Keratinocyte (primary cell): ENCODE data around the gene GTF2H4. TPM values are rescaled to one million over a fixed set of nuclear protein-coding genes. Genes with fewer than 3 reads are reported as not detected.
"Not testable (repeated sequence)": the region's sequence is repeated elsewhere in the genome, so short reads cannot be mapped to it uniquely, and the experiment has no call there.

Source experiments
- DNase-seq: peaks from one replicate; pipeline ENCODE4 v3.0.0-alpha.2; 2011; ENCODE audit warnings: low read depth, missing footprints, low spot score
- FAIRE-seq: peaks from 2 replicates; lab custom pipeline; 2011; peaks lifted over from hg19 to GRCh38; lab: Jason Lieb, UNC
- H2AFZ ChIP-seq: 2 replicates; pipeline ENCODE4 v1.6.0; 2012; ENCODE audit warnings: low read length, control low read depth, inconsistent platforms; ENCODE audit not compliant: control insufficient read depth
- H3K27ac ChIP-seq: 2 replicates; pipeline ENCODE4 v1.5.1; 2011; ENCODE audit warnings: low read length; ENCODE audit not compliant: control insufficient read depth, insufficient read depth
- H3K27me3 ChIP-seq: 3 replicates; pipeline ENCODE4 v1.6.0; 2011; ENCODE audit warnings: low read length; ENCODE audit not compliant: control insufficient read depth, insufficient read depth; ENCODE audit errors: extremely low read depth
- H3K36me3 ChIP-seq, 2 experiments: 2 replicates in 1 of 2; 3 replicates in 1 of 2; pipeline ENCODE4 v1.5.1; 2011; ENCODE audit warnings: low read length in 2 of 2, mild to moderate bottlenecking in 1 of 2; ENCODE audit not compliant: control insufficient read depth in 2 of 2, insufficient read depth in 2 of 2; ENCODE audit errors: extremely low read depth in 1 of 2
- H3K4me1 ChIP-seq: 3 replicates; pipeline ENCODE4 v1.5.1; 2011; ENCODE audit warnings: low read length; ENCODE audit not compliant: control insufficient read depth, insufficient read depth; ENCODE audit errors: extremely low read depth
- H3K4me2 ChIP-seq: 3 replicates; pipeline ENCODE4 v1.6.0; 2011; ENCODE audit warnings: low read depth, low read length; ENCODE audit not compliant: control insufficient read depth, insufficient read depth; ENCODE audit errors: extremely low read depth
- H3K4me3 ChIP-seq, 3 experiments: fragments of 200-600 bp in 1 of 3; sonication (generic) in 1 of 3; 2 replicates in 2 of 3; 3 replicates in 1 of 3; pipeline ENCODE4 v1.5.1; 2011 to 2016; ENCODE audit warnings: low read length in 3 of 3, mild to moderate bottlenecking in 3 of 3, control low read depth in 2 of 3, inconsistent platforms in 1 of 3, low read depth in 1 of 3, mixed read lengths in 1 of 3, mixed run types in 1 of 3, moderate library complexity in 1 of 3; ENCODE audit not compliant: control insufficient read depth in 2 of 3, insufficient read depth in 2 of 3; ENCODE audit errors: extremely low read depth in 1 of 3
- H3K79me2 ChIP-seq: 2 replicates; pipeline ENCODE4 v1.6.0; 2012; ENCODE audit warnings: low read length; ENCODE audit not compliant: control insufficient read depth, insufficient read depth
- H3K9ac ChIP-seq: 3 replicates; pipeline ENCODE4 v1.6.0; 2011; ENCODE audit warnings: low read length; ENCODE audit not compliant: control insufficient read depth, insufficient read depth; ENCODE audit errors: extremely low read depth
- H3K9me1 ChIP-seq: 3 replicates; pipeline ENCODE4 v1.6.0; 2011; ENCODE audit warnings: low read length; ENCODE audit not compliant: control insufficient read depth, insufficient read depth; ENCODE audit errors: extremely low read depth
- H3K9me3 ChIP-seq: 2 replicates; pipeline ENCODE4 v1.5.1; 2012; ENCODE audit warnings: low read depth, low read length; ENCODE audit not compliant: control insufficient read depth
- H4K20me1 ChIP-seq: 3 replicates; pipeline ENCODE4 v1.6.0; 2011; ENCODE audit warnings: low read length; ENCODE audit not compliant: control insufficient read depth, insufficient read depth; ENCODE audit errors: extremely low read depth
- EZH2 ChIP-seq: IDR thresholded peaks from one replicate; pipeline ENCODE4 v1.6.1; 2012; ENCODE audit warnings: inconsistent platforms, mild to moderate bottlenecking, low read length, moderate library complexity
- dilution Hi-C: fragments of 300-500 bp; cut with MboI; formaldehyde crosslinking; loops from one replicate; pipeline ENCODE4 v1.7.0; 2020; ENCODE audit warnings: low sequenced_read_pairs; ENCODE audit not compliant: extremely low pct_ligation_motif_present
- polyA plus RNA-seq, 5 experiments: library from polyadenylated mRNA; depleted of rRNA in 3 of 5; stranded (reverse) in 3 of 5; stranded (forward) in 1 of 5; unstranded in 1 of 5; fragments of >200 nt; gene quantifications; 1 replicate in 1 of 5; 2 replicates in 3 of 5; 3 replicates in 1 of 5; pipeline versions ENCODE4 v1.2.1 to v1.2.3, GENCODE V29; 2011 to 2012; ENCODE audit warnings: missing spikeins in 2 of 5, low read depth in 1 of 5, low replicate concordance in 1 of 5
- TF ChIP-seq, protein P1 (sequence below), 3 experiments: IDR thresholded peaks in 1 of 3; conservative IDR thresholded peaks in 1 of 3; optimal IDR thresholded peaks in 1 of 3; 2 replicates in 2 of 3; 3 replicates in 1 of 3; pipeline versions ENCODE3 to v1.5.1; 2011; ENCODE audit warnings: low read length in 3 of 3, mild to moderate bottlenecking in 3 of 3, moderate library complexity in 2 of 3, control low read depth in 1 of 3, inconsistent platforms in 1 of 3; ENCODE audit not compliant: insufficient read depth in 2 of 3; ENCODE audit errors: extremely low read depth in 1 of 3

The GTF2H4 gene
- polyA plus RNA-seq, 1 donor (not counting 4 experiments of a cell fraction or from before 2014, with no cell fraction given): 38.7 TPM

DNA sequence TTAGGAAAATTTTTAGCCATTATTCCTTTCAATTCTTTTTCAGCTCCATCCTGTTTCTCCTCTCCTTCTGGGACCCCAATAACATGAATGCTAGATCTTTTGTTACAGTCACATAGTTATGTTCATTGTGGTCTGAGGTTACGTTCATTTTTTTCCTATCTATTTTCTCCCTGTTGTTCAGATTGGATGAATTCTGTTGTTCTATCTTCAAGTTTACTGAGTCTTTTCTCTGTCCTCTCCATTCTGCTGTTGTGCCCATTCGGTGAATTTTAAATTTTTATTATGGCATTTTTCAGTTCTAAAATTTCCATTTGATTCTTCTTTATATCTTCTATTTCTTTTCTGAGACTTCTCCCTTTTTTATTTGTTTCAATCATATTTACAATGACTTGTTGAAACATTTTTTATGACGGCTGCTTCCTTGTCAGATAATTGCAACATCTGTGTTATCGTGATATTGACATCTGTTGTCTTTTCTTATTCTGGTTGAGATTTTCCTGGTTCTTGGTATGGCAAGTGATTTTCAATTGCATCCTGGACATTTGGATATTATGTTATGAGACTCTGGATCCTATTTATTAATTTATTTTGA lies 36.3 kb upstream of the GTF2H4 start:
- no peaks in the 10 kb centered on the region for H3K36me3 ChIP-seq
- peaks cover 14% of the 10 kb centered on the region for H3K4me1 ChIP-seq
- no peak overlapping the region for H3K4me3 ChIP-seq
- no peaks in the 10 kb centered on the region for H4K20me1 ChIP-seq
- DNase-seq: no peak
- H3K27me3 ChIP-seq: no peaks in the 10 kb centered on the region
- no peak for TF ChIP-seq EZH2
- TF ChIP-seq, protein P1, sequence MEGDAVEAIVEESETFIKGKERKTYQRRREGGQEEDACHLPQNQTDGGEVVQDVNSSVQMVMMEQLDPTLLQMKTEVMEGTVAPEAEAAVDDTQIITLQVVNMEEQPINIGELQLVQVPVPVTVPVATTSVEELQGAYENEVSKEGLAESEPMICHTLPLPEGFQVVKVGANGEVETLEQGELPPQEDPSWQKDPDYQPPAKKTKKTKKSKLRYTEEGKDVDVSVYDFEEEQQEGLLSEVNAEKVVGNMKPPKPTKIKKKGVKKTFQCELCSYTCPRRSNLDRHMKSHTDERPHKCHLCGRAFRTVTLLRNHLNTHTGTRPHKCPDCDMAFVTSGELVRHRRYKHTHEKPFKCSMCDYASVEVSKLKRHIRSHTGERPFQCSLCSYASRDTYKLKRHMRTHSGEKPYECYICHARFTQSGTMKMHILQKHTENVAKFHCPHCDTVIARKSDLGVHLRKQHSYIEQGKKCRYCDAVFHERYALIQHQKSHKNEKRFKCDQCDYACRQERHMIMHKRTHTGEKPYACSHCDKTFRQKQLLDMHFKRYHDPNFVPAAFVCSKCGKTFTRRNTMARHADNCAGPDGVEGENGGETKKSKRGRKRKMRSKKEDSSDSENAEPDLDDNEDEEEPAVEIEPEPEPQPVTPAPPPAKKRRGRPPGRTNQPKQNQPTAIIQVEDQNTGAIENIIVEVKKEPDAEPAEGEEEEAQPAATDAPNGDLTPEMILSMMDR (optimal IDR thresholded peaks at IDR 0.05 in 1 of 3, IDR thresholded peaks at IDR 0.05 in 1 of 3, conservative IDR thresholded peaks at IDR 0.05 in 1 of 3; ENCODE audit: extremely low read depth in 1 of 3, insufficient read depth in 2 of 3, low read length in 3 of 3): no peak
- no peak overlapping the region for H3K9ac ChIP-seq
- H3K9me3 ChIP-seq: peaks cover 6% of the 10 kb centered on the region
- FAIRE-seq: no peak
- dilution Hi-C loops: no loop called here
- no peak overlapping the region for H3K4me2 ChIP-seq
- H3K9me1 ChIP-seq: no peaks in the 10 kb centered on the region
- no peak overlapping the region for H3K27ac ChIP-seq
- H2AFZ ChIP-seq: no peak overlapping the region
- H3K79me2 ChIP-seq: no peaks in the 10 kb centered on the region

DNA sequence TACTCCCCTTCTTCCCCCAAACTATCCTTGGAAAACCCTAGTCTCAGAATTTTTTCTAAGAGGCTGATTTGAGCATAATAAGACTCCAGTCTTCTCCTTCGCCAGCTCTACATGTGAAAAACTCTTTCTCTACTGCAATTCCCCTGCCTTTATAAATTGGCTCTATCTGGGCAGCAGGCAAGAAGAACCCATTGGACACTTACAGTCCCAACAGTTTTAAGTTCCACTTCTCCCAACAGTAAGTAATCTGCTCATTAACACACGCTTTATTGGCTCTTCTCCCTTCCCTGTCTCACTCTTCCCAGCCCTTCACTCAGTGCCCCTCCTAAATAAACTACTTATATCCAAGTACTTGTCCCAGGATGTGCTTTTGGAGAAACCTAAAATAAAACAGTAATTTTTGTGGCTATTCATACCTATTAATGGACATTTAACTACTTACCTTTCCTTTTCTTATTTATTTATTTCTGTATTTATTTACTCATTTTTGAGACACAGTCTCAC lies 34.8 kb upstream of the GTF2H4 start:
- no peak overlapping the region for H2AFZ ChIP-seq
- dilution Hi-C loops: no loop called here
- H3K27me3 ChIP-seq: no peaks in the 10 kb centered on the region
- TF ChIP-seq EZH2: no peak
- TF ChIP-seq, protein P1 (optimal IDR thresholded peaks at IDR 0.05 in 1 of 3, IDR thresholded peaks at IDR 0.05 in 1 of 3, conservative IDR thresholded peaks at IDR 0.05 in 1 of 3; ENCODE audit: extremely low read depth in 1 of 3, insufficient read depth in 2 of 3, low read length in 3 of 3): no peak
- no peak for FAIRE-seq
- H3K36me3 ChIP-seq: no peaks in the 10 kb centered on the region
- H3K4me1 ChIP-seq: peaks cover 27% of the 10 kb centered on the region
- no peak overlapping the region for H3K4me2 ChIP-seq
- H4K20me1 ChIP-seq: no peaks in the 10 kb centered on the region
- H3K9me3 ChIP-seq: peaks cover 6% of the 10 kb centered on the region
- H3K79me2 ChIP-seq: no peaks in the 10 kb centered on the region
- H3K9me1 ChIP-seq: no peaks in the 10 kb centered on the region
- H3K27ac ChIP-seq: no peak overlapping the region
- no peak for DNase-seq
- no peak overlapping the region for H3K4me3 ChIP-seq
- H3K9ac ChIP-seq: no peak overlapping the region

DNA sequence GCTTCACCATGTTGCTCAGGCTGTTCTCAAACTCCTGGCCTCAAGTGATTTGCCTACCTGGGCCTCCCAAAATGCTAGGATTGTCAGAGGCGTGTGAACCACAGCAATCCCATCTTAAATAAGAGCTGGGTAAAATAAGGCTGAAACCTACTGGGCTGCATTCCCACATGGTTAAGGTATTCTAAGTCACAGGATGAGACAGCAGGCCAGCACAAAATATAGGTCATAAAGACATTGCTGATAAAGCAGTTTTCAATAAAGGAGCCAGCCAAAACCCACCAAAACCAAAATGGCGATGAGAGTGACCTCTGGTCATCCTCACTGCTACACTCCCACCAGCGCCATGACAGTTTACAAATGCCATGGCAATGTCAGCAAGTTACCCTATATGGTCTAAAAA lies 34.2 kb upstream of the GTF2H4 start:
- H4K20me1 ChIP-seq, H2AFZ ChIP-seq, H3K79me2 ChIP-seq, dilution Hi-C loops, H3K9ac ChIP-seq, H3K27ac ChIP-seq, H3K9me1 ChIP-seq, FAIRE-seq, H3K9me3 ChIP-seq, H3K4me3 ChIP-seq, H3K4me2 ChIP-seq, H3K27me3 ChIP-seq, DNase-seq, H3K36me3 ChIP-seq: not testable (repeated sequence)
- peaks cover 27% of the 10 kb centered on the region for H3K4me1 ChIP-seq
